Fibroblast of upper back skin (primary cell): ENCODE measurements around the gene LRMDA.
A peak's percentile ranks its signal among the peaks of the same experiment; 100 is the strongest.

ENCODE experiments used
- DNase-seq: peaks from one replicate; pipeline ENCODE4 v3.0.0-alpha.2; 2013

The LRMDA gene

DNA sequence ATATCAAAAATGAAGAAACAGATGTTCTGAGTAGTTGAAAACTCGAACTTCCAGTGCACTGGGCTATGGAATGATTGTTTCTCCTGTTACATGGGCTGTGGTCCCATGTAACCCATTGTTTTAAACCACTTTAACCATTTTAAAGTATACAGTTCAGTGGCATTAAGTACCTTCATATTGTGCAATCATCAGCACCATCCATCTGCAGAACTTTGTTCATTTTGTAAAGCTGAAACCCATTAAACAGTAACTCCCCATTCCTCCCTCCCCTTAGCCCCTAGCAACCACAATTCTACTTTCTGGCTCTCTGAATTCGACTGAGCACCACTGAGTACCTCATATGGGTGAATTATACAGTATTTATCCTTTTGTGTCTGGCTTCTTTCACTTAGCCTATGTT lies 217.4 kb downstream of the LRMDA start:
- no peak for DNase-seq

GRCh38 chr10:75649466-75649865 lies 218.0 kb downstream of the LRMDA start:
- no peak for DNase-seq

DNA sequence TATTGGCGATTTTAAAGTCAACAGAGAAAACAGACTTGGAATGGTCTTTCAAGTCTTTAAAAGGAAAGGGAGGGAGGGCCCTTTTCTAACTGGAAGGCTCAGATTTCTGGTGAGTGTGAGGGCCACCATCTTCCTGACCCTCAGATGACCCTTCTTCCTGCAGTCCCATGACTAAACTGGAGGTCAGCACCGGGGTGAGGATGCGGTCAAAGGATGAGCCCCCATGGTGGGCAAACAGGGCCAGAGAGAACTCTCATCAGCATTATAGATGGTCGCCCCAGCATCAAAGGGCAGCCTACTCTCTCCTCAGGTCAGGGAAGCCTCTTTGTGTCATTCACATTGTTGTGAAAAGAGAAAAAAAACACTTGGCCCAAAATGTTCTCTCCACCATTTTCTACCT lies 219.2 kb downstream of the LRMDA start:
- DNase-seq = no peak

- no peak for DNase-seq
Measured at GRCh38 chr10:75651417-75651816, 220.0 kb downstream of the LRMDA start.

DNA sequence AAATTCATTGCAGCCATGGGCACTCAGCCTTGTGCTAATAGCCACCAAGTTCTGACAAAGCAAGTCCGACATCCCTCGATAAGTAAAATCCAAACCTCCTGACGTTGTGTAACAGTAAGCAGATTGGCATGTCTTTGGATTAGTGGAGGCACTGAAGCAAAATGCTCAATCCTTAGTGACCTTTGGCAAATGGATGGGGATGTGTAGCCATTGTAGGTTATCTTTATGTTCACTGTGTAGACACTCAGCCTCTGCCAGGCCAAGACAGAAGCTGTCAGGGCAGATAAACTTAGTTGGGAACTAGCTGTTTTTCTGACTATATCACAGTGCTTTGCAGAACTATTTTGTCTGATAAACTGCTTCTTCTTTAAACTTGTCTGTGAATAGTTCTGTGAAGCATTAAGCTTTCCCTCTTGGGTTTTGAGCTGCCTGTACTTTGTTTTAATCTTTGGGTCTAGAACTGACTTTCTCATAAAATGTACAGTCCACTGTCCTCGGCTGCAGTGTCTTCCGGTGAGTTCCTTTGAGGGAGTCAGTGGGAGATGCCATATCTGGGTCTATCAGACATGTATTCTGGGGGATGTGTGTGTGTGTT lies 220.8 kb downstream of the LRMDA start:
- no peak for DNase-seq

GRCh38 chr10:75653761-75654160 lies 222.3 kb downstream of the LRMDA start:
- DNase-seq = no peak

- DNase-seq = peak; percentile 49
Measured at GRCh38 chr10:75654171-75654771, 222.8 kb downstream of the LRMDA start.

- DNase-seq = peak; percentile 32
Measured at GRCh38 chr10:75654772-75655171, 223.3 kb downstream of the LRMDA start.

DNA sequence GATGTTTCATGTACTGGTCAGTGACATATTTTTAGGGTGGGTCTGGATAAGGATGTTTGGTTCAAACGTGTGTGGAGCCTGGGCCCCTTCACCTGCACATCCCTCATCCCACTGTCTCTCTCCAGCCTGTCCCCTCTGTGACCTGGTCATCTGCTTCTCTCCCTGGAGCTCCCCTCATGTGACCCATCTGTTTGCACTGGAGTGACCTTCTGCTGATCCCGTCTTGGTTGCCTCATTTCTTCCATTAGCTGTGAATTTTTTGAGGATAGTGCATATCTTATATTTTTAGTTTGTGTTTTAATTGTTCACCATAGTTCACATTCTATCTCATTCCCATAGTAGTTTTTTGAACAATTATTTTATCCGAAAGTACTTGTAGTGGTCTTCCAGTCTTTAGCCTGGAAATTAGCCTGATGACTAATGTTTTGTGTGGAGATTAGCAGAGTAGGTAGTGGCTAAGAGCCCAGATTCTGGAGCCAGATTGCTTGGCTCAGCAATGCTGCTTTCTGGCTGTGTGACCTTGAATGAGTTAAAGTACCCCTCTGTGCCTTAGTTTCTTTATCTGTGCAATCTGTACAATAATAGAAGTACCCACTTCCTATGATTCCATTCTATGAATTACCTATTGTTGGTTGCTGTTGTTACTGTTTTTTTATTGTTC lies 224.5 kb downstream of the LRMDA start:
- DNase-seq = peak; percentile 76

- no peak for DNase-seq
Measured at GRCh38 chr10:75657351-75657750, 225.9 kb downstream of the LRMDA start.

GRCh38 chr10:75658036-75658435 lies 226.6 kb downstream of the LRMDA start:
- DNase-seq = no peak

- no peak for DNase-seq
Measured at GRCh38 chr10:75658496-75658895, 227.1 kb downstream of the LRMDA start.

DNA sequence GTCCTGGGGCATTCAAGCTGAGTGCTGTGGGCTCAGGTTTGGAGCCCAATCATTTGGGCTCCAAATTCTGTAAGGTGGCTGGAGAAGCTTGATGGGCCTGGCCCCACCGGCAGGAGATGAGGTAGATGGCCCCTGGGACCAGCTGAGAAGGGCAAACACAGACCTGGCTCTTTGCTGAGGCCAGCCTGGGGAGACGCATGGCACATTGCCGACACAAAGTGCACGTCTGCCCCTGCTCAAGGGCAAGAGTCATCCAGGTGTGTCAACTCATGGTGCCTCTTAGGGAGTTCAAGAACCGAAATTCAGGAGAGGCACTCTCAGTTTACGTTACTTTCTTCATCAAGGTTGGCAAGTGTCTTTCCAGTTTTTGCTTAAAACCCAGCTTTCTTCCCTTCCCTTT lies 227.5 kb downstream of the LRMDA start:
- no peak for DNase-seq

DNA sequence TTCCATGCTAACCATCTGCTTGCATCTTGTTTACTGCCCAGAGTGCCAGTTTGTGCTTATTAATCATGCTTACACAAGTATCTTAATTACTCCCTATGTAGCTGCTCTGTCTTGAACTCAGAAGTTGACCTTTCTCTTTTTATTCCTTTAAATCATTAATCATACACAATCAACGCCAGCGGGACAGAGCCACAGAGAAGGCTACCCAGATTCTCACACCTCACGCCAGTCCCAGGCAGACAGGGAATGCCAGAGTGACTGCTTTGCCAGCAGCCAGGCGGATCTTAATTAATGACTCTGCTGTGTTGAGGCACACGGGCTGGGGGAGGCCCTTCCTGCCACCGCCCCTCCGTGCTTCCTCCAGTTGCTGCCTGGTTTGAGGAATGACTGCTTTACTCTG lies 229.4 kb downstream of the LRMDA start:
- no peak for DNase-seq

DNA sequence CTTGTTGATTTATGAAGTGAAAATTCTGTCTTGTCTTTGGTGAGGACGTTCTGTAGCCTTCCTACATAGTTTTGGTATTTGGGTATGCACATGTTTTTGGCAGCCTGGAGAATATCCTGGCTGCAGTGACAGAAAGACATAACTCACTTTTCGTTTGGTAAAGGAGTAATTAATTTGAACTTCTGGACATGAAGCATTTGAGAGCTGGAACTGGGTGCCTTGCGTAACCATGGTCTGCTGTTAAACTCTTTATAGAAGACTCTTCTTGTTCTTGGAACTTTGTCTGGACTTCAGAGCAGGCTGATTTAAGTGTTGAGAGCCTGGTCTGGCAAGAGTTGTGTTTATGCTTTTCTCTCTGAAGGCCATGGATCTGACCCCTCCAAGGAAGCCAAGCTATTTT lies 231.3 kb downstream of the LRMDA start:
- peak; percentile 98 for DNase-seq

- peak; percentile 17 for DNase-seq
Measured at GRCh38 chr10:75663947-75664664, 232.7 kb downstream of the LRMDA start.

- DNase-seq = no peak
Measured at GRCh38 chr10:75664968-75665367, 233.5 kb downstream of the LRMDA start.

DNA sequence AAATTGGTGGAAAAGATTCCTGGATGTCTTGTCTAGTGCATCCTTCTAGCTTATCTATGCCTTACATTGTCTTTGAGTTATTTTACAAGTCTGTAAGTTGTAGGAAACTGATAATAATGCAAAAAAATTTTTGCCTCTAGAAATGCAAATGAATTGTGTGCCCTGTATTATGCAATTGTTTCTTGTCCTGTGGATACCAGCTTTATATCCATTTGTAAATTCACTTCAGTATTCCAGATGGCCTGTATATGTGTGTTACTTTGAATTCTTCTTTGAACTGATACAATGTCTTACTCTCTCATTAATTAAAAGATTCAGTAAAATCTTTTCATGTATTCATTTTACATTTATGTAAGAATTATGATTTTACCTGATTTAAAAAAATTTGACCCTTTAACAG lies 234.3 kb downstream of the LRMDA start:
- DNase-seq = no peak

- no peak for DNase-seq
Measured at GRCh38 chr10:75672111-75672671, 240.8 kb downstream of the LRMDA start.

DNA sequence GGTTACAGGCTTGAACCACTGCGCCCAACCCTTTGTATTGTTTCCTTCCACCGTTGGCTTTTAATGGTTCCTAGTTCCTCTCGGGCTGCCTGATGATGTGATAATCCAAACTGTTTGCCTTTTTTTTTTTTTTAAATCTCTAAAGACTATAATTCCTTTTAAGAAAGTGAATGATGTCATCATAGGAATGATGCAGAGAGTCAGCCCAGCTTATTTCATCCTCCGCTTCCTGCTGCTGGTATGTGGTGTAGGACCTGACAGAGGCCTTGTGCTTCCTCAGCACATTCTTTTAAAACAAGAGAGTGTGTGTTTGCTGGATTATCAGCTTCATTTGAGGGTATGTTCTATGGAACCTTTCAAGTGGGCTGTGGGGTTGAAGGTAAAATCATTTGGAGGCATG lies 241.4 kb downstream of the LRMDA start:
- DNase-seq = peak; percentile 66

- DNase-seq = no peak
Measured at GRCh38 chr10:75677541-75677940, 246.1 kb downstream of the LRMDA start.

DNA sequence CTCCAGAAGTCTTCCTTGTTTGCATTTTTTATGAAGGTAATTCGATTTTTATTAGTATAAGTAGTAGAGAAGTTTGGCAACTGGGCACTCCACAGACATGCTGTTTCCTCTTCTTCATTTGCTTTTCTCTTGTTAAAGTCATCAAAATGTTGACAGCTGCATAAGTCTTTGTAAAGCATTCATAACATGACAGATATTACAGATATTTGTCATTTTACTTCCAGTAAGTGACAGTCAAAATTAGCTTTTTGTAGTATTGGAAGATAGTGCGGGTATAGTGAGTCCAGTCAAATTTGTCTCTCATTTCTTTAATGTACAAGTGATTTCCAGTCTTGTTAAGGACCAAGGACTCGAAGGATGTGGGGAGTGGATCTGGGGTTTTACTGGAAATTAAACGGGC lies 247.1 kb downstream of the LRMDA start:
- no peak for DNase-seq

DNA sequence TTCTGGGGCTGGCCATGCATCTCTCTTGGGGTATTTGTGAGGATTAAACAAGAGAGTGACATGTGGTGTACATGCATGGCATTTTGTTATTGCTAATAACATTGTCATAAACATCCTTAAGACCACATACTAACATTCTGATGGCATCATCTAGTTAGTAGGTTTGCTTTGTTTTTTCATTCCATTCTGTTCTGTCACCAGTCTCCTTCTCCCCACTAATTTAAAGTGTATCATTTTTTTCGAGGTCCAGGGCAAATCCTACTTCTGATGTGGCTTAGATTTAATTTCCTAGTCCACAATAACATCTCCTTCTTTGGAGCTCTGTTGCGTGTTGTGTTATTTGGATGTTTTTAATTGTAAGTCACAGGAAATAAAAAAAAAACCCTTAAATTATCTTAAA lies 248.1 kb downstream of the LRMDA start:
- peak; percentile 5 for DNase-seq

- no peak for DNase-seq
Measured at GRCh38 chr10:75681334-75681733, 249.9 kb downstream of the LRMDA start.
